ENCODE results near the gene IDH3B.

GRCh38 chr20:2643708-2644107, 20.3 kb downstream of the IDH3B start:
- TF ChIP-seq CTCF (IDR thresholded peaks at IDR 0.05) (no peak), POLR2A (IDR thresholded peaks at IDR 0.05) (no peak), EP300 (IDR thresholded peaks at IDR 0.05) (no peak)
